NCI-H524 (cell line): ENCODE results near the gene AP1G2.
A peak's percentile ranks its signal among the peaks of the same experiment; 100 is the strongest.
"Not testable (repeated sequence)": the region's sequence is repeated elsewhere in the genome, so short reads cannot be mapped to it uniquely, and the experiment has no call there.

Experiments used
- DNase-seq, 2 experiments: peaks; one replicate each; lab custom pipeline; 2025; lab: John Stamatoyannopoulos, UW

The AP1G2 gene

GRCh38 chr14:23539248-23540140 is 28.1 kb downstream of the AP1G2 start:
- peak; percentile 54 to 81 for DNase-seq

GRCh38 chr14:23538785-23539184 is 28.8 kb downstream of the AP1G2 start:
- no peak for DNase-seq

DNA sequence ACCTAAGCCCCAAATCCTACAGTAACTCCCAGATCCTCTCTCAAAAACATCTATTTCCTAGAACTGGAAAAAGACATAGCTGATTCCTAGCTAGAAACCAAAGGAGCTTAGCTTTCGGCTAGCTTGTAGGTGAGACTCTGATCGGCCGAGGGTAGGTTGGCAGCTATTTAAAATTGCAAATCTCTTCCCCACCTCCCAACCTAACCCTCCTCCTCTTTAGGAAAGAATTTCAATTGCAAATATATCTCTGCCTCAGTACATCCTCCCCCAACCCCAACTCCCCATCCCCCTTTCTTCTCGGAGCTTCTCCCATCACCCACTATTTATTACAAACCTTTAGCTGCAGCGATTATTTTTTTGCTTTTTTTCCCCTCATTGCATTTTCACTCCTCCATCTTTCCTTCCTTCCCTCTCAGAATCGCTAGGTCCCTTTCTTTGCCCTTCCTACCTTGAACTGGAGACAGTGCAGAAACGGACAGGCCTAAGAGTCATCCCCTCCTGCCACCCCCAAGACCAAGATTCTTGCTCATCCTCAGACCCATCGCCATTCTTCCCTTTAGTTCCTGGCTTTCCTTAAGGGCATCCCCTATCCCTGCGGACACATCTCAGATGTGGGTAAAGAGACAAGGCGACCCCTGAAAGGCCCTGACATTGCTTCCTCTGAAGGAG is 29.4 kb downstream of the AP1G2 start:
- no peak for DNase-seq

DNA sequence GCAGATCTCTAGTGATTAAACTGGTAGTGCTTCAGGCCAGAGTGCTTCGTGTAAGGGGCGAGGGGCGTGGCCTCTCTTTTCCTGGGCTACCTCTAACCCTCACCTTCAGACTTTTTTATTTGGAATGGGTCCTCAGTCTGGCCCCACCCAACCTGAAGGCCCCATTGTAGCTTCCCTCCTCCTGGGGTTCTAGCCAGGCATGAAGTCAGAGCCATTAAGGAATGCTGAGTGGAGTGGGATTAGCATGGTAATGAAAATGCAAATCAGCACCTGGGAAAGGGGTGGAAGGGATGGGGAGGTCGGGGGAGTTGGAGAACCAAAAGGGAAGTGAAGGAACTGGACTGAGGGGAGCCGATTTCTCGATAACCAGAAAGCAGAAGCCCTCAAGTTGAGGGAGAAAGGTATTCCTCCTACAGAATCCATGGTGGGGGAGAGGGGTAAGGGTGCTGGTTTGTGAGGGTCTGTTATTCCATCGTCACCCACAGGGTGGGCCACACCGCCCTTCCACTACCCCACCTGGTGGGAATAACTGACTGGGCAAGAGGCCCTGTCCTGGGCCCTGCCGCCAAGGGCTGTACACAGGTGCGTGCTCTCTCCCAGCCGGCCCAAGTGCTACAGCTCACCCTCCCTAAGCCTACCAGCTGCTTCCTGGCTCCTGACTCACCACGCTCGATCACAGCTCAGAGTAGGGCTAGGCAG is 30.1 kb downstream of the AP1G2 start:
- peak in 1 of 2 experiments; percentile 64 for DNase-seq

GRCh38 chr14:23536906-23537305 is 30.7 kb downstream of the AP1G2 start:
- not testable (repeated sequence) for DNase-seq

DNA sequence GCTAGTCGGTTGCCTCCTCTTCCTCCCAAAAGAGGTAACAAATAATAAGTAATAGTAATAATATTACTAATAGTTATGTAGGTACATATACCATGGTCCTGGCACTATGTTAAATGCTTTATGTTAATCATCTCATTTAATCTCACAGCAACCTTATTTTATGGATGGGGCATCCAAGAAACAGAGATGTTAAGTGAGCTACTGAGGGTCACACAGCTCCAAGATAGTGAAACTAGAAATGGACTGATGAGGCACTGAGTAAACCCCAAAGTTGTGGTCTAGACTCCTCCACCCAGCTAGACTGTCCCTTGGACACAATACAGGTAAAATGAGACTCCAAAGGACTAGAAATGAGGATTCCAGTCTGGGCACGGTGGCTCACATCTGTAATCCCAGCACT is 31.1 kb downstream of the AP1G2 start:
- no peak for DNase-seq

- no peak for DNase-seq
Observed at GRCh38 chr14:23535943-23536342, 31.6 kb downstream of the AP1G2 start.

DNA sequence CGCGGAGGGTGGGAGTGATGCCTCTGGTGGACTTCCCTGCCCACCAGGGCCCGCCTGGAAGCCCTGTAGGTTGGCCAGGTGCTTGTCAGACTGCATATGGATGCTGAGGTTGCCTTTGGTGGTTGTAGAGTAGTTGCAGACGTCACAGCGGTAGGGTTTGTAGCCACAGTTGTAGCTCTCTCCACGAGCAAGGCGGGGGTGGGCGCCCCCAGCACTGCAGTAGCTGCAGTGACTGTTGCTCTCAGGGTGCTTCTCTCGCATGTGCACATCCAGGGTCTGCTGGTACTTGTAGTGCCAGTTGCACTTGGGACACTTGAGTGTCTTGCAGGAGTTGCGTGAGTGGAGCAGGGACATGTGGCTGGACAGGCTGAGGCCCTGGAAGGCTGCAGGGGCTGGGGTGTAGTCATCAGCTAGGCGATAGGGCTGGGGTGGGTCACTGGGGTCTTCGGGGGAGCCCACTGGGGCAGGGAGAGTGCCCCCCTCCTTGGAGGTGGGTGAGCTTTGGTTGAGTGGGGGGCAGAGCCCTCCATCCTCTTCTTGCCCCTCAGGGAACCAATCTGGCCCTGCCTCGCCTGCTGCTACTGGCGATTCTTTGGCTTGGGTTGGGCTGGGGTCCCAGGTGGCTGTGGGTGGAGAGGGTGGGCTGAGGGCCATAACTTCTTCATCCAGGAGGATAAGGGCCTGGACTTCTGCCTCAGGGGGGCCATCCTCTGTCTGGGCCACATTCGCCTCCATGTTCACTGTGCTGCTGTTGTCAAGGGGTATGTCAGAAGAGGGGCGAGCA is 33.7 kb downstream of the AP1G2 start:
- DNase-seq = no peak

DNA sequence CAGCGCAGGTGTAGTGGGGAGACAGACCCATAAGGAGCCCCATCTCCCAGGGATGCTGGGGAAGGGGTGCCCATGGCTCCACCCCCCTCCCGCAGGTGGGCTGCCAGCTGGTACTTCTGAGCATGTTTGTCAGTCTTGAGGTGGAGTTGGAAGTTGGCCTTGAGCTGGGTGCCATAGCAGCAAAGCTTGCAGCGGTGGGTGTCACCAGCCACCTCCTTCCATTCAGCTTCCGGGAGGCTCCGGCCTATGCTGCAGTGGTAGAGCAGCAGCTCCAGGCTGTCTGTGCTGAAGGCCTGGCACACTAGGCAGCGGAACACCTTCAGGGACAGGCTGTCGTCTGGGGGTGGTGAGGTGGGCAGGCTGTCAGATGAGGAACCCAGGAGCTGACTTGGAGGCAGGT is 34.9 kb downstream of the AP1G2 start:
- DNase-seq = no peak

- DNase-seq = no peak
Observed at GRCh38 chr14:23531391-23531790, 36.2 kb downstream of the AP1G2 start.

- peak; percentile 24 to 65 for DNase-seq
Observed at GRCh38 chr14:23530375-23531055, 37.1 kb downstream of the AP1G2 start.

- DNase-seq = no peak
Observed at GRCh38 chr14:23529016-23529415, 38.6 kb downstream of the AP1G2 start.

DNA sequence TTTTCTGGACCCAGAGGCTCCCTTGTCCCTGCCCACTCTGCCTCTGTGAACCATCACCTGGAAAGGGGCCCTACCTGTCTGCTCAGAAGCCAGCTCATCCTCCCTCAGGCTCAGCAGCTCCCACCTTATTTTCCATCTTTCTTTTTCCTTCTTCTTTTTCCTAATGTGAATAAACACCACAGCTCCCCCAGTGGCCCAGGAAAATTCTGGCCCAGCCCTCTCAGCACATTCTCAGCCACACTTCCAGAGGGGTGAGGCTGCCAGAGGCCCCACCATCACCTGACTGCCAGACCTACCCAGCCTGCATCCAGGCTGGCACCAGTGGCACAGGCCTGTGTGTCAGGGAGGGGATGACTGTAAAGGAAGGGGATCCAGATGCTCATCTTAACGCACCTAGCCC is 39.0 kb downstream of the AP1G2 start:
- no peak for DNase-seq

DNA sequence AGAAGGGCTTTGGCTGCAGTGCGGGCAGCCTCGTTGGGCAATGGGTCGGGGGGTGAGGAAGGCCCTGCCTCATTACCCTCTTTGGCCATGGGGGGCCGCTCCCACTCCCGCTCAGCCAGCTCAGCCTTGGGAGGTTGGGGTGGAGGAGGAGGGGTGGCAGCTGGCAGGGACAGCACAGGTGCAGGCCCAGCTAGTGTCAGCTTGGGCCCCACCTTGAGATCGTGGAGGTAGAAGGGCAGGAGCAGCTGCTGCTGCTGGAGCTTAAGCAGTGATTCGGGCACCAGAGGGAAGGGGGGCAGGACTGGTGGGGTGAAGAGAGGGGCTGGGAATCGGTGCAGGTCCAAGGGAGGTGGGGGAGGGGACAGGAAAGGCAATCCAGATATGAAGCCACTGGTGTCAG is 42.0 kb downstream of the AP1G2 start:
- peak; percentile 37 to 76 for DNase-seq

- no peak for DNase-seq
Observed at GRCh38 chr14:23524954-23525353, 42.6 kb downstream of the AP1G2 start.

DNA sequence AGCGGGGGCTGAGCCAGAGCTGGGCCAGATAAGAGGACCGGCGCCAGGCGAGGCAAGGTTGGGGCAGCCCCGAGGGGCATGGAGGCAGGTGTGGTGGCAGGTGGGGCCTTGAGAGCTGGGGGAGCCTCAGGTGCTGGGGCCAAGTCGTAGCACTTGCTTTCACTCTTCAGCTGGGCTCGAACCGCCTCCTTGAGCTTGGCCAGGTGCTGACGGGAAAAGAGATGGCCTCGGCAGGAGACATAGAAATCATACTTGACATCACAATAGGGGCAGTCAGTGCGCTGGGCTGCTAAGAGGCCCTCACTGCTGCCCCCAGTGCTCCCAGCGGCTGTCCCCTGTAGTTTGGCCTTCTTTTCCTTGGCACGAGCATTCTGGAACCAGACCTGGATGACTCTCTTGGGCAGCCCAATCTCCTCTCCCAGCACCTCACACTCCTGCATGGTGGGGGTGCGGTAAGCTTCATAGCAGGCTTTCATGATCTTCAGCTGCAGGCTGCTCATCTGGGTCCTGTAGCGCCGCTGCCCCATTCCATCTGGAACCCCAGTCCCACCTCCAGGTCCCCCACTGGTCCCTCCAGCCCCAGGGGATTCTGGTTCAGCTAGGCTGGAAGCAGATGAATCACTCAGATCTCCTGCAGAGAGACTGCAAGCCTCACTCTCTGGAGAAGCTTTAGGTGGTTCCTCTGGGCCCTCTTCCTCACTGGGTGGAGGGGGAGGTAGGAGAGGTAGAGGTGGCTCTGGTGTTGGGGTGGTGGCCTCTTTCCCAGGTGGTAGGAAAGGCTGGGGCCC is 44.2 kb downstream of the AP1G2 start:
- DNase-seq = no peak

GRCh38 chr14:23522643-23523198 is 44.9 kb downstream of the AP1G2 start:
- DNase-seq = no peak

- no peak for DNase-seq
Observed at GRCh38 chr14:23521785-23522640, 45.6 kb downstream of the AP1G2 start.

DNA sequence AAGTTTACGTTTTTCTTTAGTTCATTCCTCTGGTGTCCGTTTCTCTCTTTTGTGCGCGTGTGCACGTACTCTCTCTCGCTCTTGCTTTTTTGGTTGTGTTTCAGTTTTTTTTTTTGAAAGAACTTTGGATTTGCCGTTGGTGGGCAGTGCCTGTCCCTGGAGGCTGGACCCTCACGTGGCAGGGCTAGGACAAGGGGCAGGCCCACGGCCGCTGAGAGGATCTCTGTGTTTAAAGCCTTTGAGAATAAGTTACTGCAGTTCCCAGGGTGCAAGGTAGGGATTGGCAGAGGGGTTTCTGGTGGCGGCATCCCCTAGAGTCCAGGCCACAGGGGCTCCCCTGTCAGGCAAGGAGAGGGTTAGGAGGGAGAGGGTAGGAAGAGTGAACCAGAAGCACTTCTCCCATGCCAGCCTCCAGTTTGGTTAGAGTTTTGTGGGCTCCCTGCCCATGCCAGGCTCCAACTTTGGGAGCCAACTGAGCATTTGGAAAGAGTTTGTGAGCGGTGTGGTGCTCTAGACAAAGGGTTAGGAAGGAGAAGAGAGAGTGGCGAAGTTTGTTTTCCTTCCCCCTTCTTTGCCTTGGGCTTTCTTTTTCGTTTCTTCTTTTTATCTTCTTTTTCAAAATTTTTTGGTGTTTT is 46.6 kb downstream of the AP1G2 start:
- DNase-seq = no peak
